ENCODE results near the gene PTPRH.

The PTPRH gene

DNA sequence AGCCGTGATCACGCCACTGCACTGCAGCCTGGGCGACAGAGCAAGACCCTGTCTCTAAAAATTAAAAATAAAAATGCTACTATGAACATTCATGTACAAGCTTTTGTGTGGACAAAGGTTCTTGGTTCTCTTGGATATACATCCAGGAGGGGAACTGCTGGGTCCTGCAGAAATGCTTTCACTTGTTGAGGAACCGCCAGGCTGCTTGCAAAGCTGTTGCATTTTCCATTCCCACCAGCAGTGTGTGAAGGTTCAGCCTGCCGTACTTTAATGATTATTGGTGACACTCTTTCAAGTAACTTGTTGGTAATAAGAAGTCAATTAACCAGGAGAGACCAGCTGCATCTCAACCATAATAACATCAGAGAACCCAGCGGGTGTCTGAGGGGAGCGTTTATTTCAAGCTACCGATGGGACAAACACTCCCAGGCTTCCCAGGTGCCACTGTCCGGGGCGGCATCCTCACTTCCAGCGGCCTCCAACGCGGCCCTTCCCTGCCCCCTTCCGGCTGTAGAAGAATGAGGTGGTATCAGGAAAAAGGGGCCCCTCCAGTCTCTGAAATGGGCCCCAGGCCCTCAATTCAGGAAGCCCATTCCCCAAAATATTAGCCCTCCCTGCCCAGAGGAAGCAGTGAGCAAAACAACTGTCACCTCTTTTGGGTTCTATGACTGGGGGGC, 76.7 kb downstream of the PTPRH start:
- no peak for DNase-seq (ENCODE audit: low spot score)

- DNase-seq (ENCODE audit: low spot score) = no peak
Observed at GRCh38 chr19:55131421-55131820, 77.9 kb downstream of the PTPRH start.
